HG03378 (cell line): ENCODE data around the gene MYO9B.
A peak's percentile ranks its signal among the peaks of the same experiment; 100 is the strongest.

ENCODE experiments used
- ATAC-seq: cut with Tn5 transposase; IDR thresholded peaks from one replicate; pipeline ENCODE4 v1.9.1; 2021; ENCODE audit warnings: mild to moderate bottlenecking, moderate library complexity; ENCODE audit not compliant: unreplicated experiment

The MYO9B gene

GRCh38 chr19:17112271-17112670, 36.7 kb downstream of the MYO9B start:
- no peak for ATAC-seq

GRCh38 chr19:17112700-17113099, 37.1 kb downstream of the MYO9B start:
- no peak for ATAC-seq

GRCh38 chr19:17113127-17113785, 37.7 kb downstream of the MYO9B start:
- no peak for ATAC-seq

GRCh38 chr19:17114414-17114831, 38.8 kb downstream of the MYO9B start:
- no peak for ATAC-seq

GRCh38 chr19:17116996-17117702, 41.6 kb downstream of the MYO9B start:
- ATAC-seq, result no peak

GRCh38 chr19:17118957-17119356, 43.4 kb downstream of the MYO9B start:
- no peak for ATAC-seq

- no peak for ATAC-seq
Observed at GRCh38 chr19:17121736-17122293, 46.2 kb downstream of the MYO9B start.

- no peak for ATAC-seq
Observed at GRCh38 chr19:17123041-17123440, 47.5 kb downstream of the MYO9B start.

- ATAC-seq, result no peak
Observed at GRCh38 chr19:17124025-17124424, 48.4 kb downstream of the MYO9B start.

GRCh38 chr19:17125062-17125727, 49.6 kb downstream of the MYO9B start:
- ATAC-seq, result peak; percentile 54

GRCh38 chr19:17125728-17126677, 50.4 kb downstream of the MYO9B start:
- peak; percentile 48 for ATAC-seq

GRCh38 chr19:17127671-17128070, 52.1 kb downstream of the MYO9B start:
- ATAC-seq, result no peak

GRCh38 chr19:17128403-17128802, 52.8 kb downstream of the MYO9B start:
- no peak for ATAC-seq

GRCh38 chr19:17128820-17129219, 53.2 kb downstream of the MYO9B start:
- no peak for ATAC-seq

- ATAC-seq, result no peak
Observed at GRCh38 chr19:17129377-17129776, 53.8 kb downstream of the MYO9B start.

GRCh38 chr19:17135001-17135853, 59.6 kb downstream of the MYO9B start:
- peak; percentile 56 for ATAC-seq

- no peak for ATAC-seq
Observed at GRCh38 chr19:17136021-17136420, 60.4 kb downstream of the MYO9B start.

GRCh38 chr19:17136617-17137016, 61.0 kb downstream of the MYO9B start:
- no peak for ATAC-seq

GRCh38 chr19:17137417-17137816, 61.8 kb downstream of the MYO9B start:
- no peak for ATAC-seq
